K562 (cell line): ENCODE results near the gene BIK. TPM values are rescaled to one million over a fixed set of nuclear protein-coding genes. Genes with fewer than 3 reads are reported as not detected.
A peak's percentile ranks its signal among the peaks of the same experiment; 100 is the strongest.

Source experiments
- CBX3 ChIP-seq, 2 experiments: IDR thresholded peaks; 1 replicate in 1 of 2; 2 replicates in 1 of 2; pipeline ENCODE4 v1.6.1; 2012; ENCODE audit warnings: inconsistent platforms in 2 of 2, low read length in 2 of 2, borderline replicate concordance in 1 of 2, control low read depth in 1 of 2
- CXXC5 ChIP-seq: fragments of 250-450 bp; sonication (Bioruptor Pico); IDR thresholded peaks from 2 replicates; pipeline ENCODE4 v1.8.0; 2022; ENCODE audit warnings: inconsistent platforms, mild to moderate bottlenecking, moderate library complexity
- KDM4B ChIP-seq, 2 experiments: fragments of 450-650 bp in 1 of 2; sonication (generic) in 1 of 2; IDR thresholded peaks; 2 replicates each; pipeline ENCODE4 v1.6.1; 2016 to 2017; ENCODE audit warnings: borderline replicate concordance in 2 of 2, antibody characterized with exemption in 1 of 2, low read depth in 1 of 2, mild to moderate bottlenecking in 1 of 2
- L3MBTL2 ChIP-seq: fragments of 450-650 bp; IDR thresholded peaks from 2 replicates; pipeline ENCODE4 v1.6.1; 2016; ENCODE audit warnings: mild to moderate bottlenecking, moderate library complexity
- MAFG ChIP-seq: fragments of 450-650 bp; conservative IDR thresholded peaks from 2 replicates; pipeline ENCODE4 v1.6.1; 2016; ENCODE audit warnings: missing genetic modification characterization, missing compliant biosample characterization
- MTA1 ChIP-seq: fragments of 450-650 bp; IDR thresholded peaks from 2 replicates; pipeline ENCODE4 v1.6.1; 2017; ENCODE audit warnings: borderline replicate concordance
- POLR2AphosphoS2 ChIP-seq: IDR thresholded peaks from 2 replicates; pipeline ENCODE4 v1.6.1; 2012; ENCODE audit warnings: low read length, improper control_type of control experiment
- RFX1 ChIP-seq: fragments of 450-650 bp; IDR thresholded peaks from 2 replicates; pipeline ENCODE4 v1.6.1; 2016; ENCODE audit warnings: mild to moderate bottlenecking, moderate library complexity
- SNRNP70 ChIP-seq: fragments of 200-400 bp; formaldehyde crosslinking; optimal IDR thresholded peaks from 2 replicates; pipeline ENCODE3; 2017; ENCODE audit warnings: low read depth, low read length
- TAL1 ChIP-seq: fragments of 450-650 bp; IDR thresholded peaks from 2 replicates; pipeline ENCODE4 v1.6.1; 2016; ENCODE audit warnings: mild to moderate bottlenecking
- WHSC1 ChIP-seq: IDR thresholded peaks from one replicate; pipeline ENCODE4 v1.6.1; 2012; ENCODE audit warnings: low read length, control low read depth, inconsistent platforms
- XRCC3 ChIP-seq: fragments of 450-650 bp; IDR thresholded peaks from 2 replicates; pipeline ENCODE4 v1.6.1; 2017; ENCODE audit warnings: mild to moderate bottlenecking, moderate library complexity
- XRCC4 ChIP-seq: IDR thresholded peaks from one replicate; pipeline ENCODE4 v1.6.1; 2011; ENCODE audit not compliant: insufficient read depth, insufficient read length; ENCODE audit errors: extremely low read depth
- ZBED1 ChIP-seq: IDR thresholded peaks from 2 replicates; pipeline ENCODE4 v1.6.1; 2014
- ZNF347 ChIP-seq: fragments of 450-650 bp; formaldehyde crosslinking; IDR thresholded peaks from 2 replicates; pipeline ENCODE4 v1.4.0; 2020; ENCODE audit warnings: low read depth, mild to moderate bottlenecking, moderate library complexity
- ZNF695 ChIP-seq: fragments of 450-650 bp; formaldehyde crosslinking; IDR thresholded peaks from 2 replicates; pipeline ENCODE4 v1.4.0; 2020; ENCODE audit warnings: mild to moderate bottlenecking, moderate library complexity
- polyA plus RNA-seq, 8 experiments: library from polyadenylated mRNA; depleted of rRNA in 4 of 8; stranded (reverse) in 5 of 8; unstranded in 3 of 8; fragments of >200 nt; fragmentation: Nextera tagmentation in 2 of 8; fragmentation: Illumina TruSeq in 1 of 8; extraction: Ambion mirVana in 2 of 8; extraction: Trizol in 1 of 8; gene quantifications; 2 replicates each; pipeline versions ENCODE4 v1.2.1 to v1.2.3, GENCODE V29; 2011 to 2014; ENCODE audit warnings: inconsistent platforms in 1 of 8, missing spikeins in 1 of 8
- total RNA-seq, 7 experiments: library from RNA; depleted of rRNA in 6 of 7; stranded (reverse); fragments of >200 nt in 6 of 7; fragmentation: Illumina TruSeq in 2 of 7; extraction: Trizol in 2 of 7; gene quantifications; 2 replicates each; pipeline versions ENCODE4 v1.2.1 to v1.2.3, GENCODE V29; 2011 to 2021; ENCODE audit warnings: low replicate concordance in 1 of 7

BIK gene
- total and polyA plus RNA-seq, 9 of the 15 experiments (the other 6 are each of a cell fraction or from before 2014, with no cell fraction given), result 0.08 to 0.23 (median 0.18) TPM; not detected in 4

GRCh38 chr22:43142880-43143562, 32.5 kb downstream of the BIK start, which contains the start of gene MCAT (continued):
- TF ChIP-seq ZBED1, result no peak
- no peak for TF ChIP-seq ZNF695
- TF ChIP-seq WHSC1, result no peak
- no peak for TF ChIP-seq KDM4B (IDR thresholded peaks at IDR 0.05; ENCODE audit: borderline replicate concordance in 2 of 2, low read depth in 1 of 2)
- no peak for TF ChIP-seq ZNF347 (CRISPR knock-in tag)
- peak; percentile 52 for TF ChIP-seq L3MBTL2
- TF ChIP-seq XRCC3, result no peak
- TF ChIP-seq TAL1, result no peak
- no peak for TF ChIP-seq POLR2AphosphoS2
- no peak for TF ChIP-seq XRCC4
- no peak for TF ChIP-seq MTA1
- TF ChIP-seq RFX1, result peak; percentile 86
- TF ChIP-seq CXXC5 (CRISPR knock-in tag), result peak; percentile 95
- TF ChIP-seq MAFG, result no peak
- TF ChIP-seq SNRNP70, result no peak
- TF ChIP-seq CBX3 (IDR thresholded peaks at IDR 0.05; ENCODE audit: borderline replicate concordance in 1 of 2, low read length in 2 of 2), result peak in 1 of 2 experiments; percentile 47; a peak in 1 of 3 replicates
